SU-DHL-6 (cell line): Measurements from ENCODE around the gene LRRN4.

ENCODE experiments used
- H2AFZ ChIP-seq: fragments of 200-600 bp; sonication (generic); 2 replicates; pipeline ENCODE4 v1.6.1; 2014; ENCODE audit warnings: low read depth, mild to moderate bottlenecking, moderate library complexity, mixed read lengths, antibody characterized with exemption, low read length; ENCODE audit not compliant: severe bottlenecking
- H3F3A ChIP-seq: fragments of 200-600 bp; shearing (Covaris generic); 2 replicates; pipeline ENCODE4 v1.6.0; 2016; ENCODE audit warnings: antibody characterized with exemption, mild to moderate bottlenecking; ENCODE audit not compliant: insufficient read depth
- H3K27ac ChIP-seq: fragments of 200-600 bp; sonication (generic); 2 replicates; pipeline ENCODE4 v1.5.1; 2016; ENCODE audit warnings: low read depth, mild to moderate bottlenecking, low read length, moderate library complexity, mixed read lengths
- H3K27me3 ChIP-seq: fragments of 200-600 bp; sonication (generic), shearing (Covaris generic); 2 replicates; pipeline ENCODE4 v1.6.0; 2014; ENCODE audit warnings: mild to moderate bottlenecking, low read length
- H3K36me3 ChIP-seq: fragments of 200-600 bp; sonication (generic); 2 replicates; pipeline ENCODE4 v1.6.1; 2014; ENCODE audit warnings: mild to moderate bottlenecking, low read length, mixed read lengths
- H3K4me2 ChIP-seq: fragments of 300-600, 200-600 bp; shearing (Covaris generic), sonication (generic); 2 replicates; pipeline ENCODE4 v1.6.0; 2014; ENCODE audit warnings: low read length, low read depth, mild to moderate bottlenecking; ENCODE audit not compliant: poor library complexity, severe bottlenecking
- H3K4me3 ChIP-seq: fragments of 200-600 bp; sonication (generic); 2 replicates; pipeline ENCODE4 v1.5.1; 2014; ENCODE audit warnings: antibody characterized with exemption, low read length, mild to moderate bottlenecking, mixed read lengths; ENCODE audit not compliant: insufficient read depth, poor library complexity, severe bottlenecking
- H3K79me2 ChIP-seq: fragments of 200-600 bp; sonication (generic); 2 replicates; pipeline ENCODE4 v1.6.1; 2014; ENCODE audit warnings: mild to moderate bottlenecking, low read length, moderate library complexity; ENCODE audit not compliant: insufficient read depth
- H3K9ac ChIP-seq: fragments of 200-600 bp; sonication (generic); 2 replicates; pipeline ENCODE4 v1.7.0; 2014; ENCODE audit warnings: mild to moderate bottlenecking, low read length
- H3K9me2 ChIP-seq: fragments of 200-600 bp; sonication (generic); replicated peaks from 2 replicates; pipeline ENCODE4 v1.6.1; 2014; ENCODE audit warnings: low read length; ENCODE audit not compliant: insufficient read depth
- H3K9me3 ChIP-seq: fragments of 200-600 bp; sonication (generic); 2 replicates; pipeline ENCODE4 v1.6.1; 2014; ENCODE audit warnings: low read length, mixed read lengths; ENCODE audit not compliant: insufficient read depth
- H4K20me1 ChIP-seq: fragments of 200-600 bp; sonication (generic); 2 replicates; pipeline ENCODE4 v1.6.1; 2014; ENCODE audit warnings: low read depth, mild to moderate bottlenecking, antibody characterized with exemption, low read length, moderate library complexity, mixed read lengths
- EZH2phosphoT487 ChIP-seq: fragments of 200-600 bp; sonication (generic), shearing (Covaris generic); conservative IDR thresholded peaks from 2 replicates; pipeline ENCODE4 v1.6.1; 2018; ENCODE audit warnings: mild to moderate bottlenecking, antibody characterized with exemption, low read length, moderate library complexity, mixed read lengths
- TF ChIP-seq, protein P1 (sequence below): fragments of 200-600 bp; sonication (generic); IDR thresholded peaks from one replicate; pipeline ENCODE4 v1.5.1; 2017; ENCODE audit warnings: antibody characterized with exemption, mild to moderate bottlenecking, low read length, moderate library complexity; ENCODE audit not compliant: insufficient read depth, poor library complexity, severe bottlenecking

Gene LRRN4

DNA sequence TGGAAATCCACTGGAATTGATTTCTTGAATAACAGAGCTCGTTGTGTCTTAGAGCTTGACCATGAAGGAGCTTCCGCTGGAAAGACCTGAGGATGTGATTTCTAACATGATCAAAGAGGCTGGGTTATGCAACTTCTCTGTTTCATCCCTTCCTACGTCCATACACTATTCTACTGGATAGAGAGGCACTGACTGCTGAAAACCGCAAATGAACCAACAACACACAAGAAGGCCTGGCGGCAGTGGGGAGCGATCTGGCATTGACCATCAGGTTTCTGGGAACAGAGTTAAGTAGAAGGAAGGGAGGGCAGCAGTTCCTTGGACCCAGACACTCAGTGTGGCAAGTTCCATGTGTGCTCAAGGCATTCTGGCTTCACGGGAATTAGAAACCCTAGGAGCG, 13.3 kb downstream of the LRRN4 start:
- no peaks in the 10 kb centered on the region for H3K79me2 ChIP-seq
- no peaks in the 10 kb centered on the region for H4K20me1 ChIP-seq
- H2AFZ ChIP-seq: no peak overlapping the region
- no peak overlapping the region for H3K4me3 ChIP-seq
- no peaks in the 10 kb centered on the region for H3K9me3 ChIP-seq
- no peaks in the 10 kb centered on the region for H3K9me2 ChIP-seq
- peaks cover 19% of the 10 kb centered on the region; the same call in 1 of the 2 replicates for H3K36me3 ChIP-seq
- no peaks in the 10 kb centered on the region for H3K27me3 ChIP-seq
- H3K27ac ChIP-seq: no peak overlapping the region
- TF ChIP-seq, protein P1, sequence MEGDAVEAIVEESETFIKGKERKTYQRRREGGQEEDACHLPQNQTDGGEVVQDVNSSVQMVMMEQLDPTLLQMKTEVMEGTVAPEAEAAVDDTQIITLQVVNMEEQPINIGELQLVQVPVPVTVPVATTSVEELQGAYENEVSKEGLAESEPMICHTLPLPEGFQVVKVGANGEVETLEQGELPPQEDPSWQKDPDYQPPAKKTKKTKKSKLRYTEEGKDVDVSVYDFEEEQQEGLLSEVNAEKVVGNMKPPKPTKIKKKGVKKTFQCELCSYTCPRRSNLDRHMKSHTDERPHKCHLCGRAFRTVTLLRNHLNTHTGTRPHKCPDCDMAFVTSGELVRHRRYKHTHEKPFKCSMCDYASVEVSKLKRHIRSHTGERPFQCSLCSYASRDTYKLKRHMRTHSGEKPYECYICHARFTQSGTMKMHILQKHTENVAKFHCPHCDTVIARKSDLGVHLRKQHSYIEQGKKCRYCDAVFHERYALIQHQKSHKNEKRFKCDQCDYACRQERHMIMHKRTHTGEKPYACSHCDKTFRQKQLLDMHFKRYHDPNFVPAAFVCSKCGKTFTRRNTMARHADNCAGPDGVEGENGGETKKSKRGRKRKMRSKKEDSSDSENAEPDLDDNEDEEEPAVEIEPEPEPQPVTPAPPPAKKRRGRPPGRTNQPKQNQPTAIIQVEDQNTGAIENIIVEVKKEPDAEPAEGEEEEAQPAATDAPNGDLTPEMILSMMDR: no peak
- TF ChIP-seq EZH2phosphoT487: no peak
- no peak overlapping the region for H3K9ac ChIP-seq
- H3F3A ChIP-seq: no peaks in the 10 kb centered on the region
- no peak overlapping the region for H3K4me2 ChIP-seq

DNA sequence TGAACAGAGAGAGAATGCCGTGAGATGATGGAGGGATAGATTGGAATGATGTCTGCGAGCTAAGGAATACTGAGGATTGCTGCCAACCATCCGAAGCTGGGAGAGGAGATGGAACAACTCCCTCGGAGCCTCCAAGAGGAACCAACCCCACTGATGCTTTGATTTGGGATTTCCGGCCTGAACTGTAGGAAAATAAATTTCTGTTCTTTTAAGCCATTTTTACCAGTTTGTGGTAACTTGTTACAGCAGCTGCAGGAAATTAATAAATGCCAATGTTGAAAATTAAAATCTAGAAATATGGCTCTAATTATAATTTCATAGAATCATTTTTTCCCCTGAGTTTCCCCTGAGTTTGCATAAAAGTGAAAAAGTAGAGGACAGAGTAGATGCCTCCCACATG, 14.1 kb downstream of the LRRN4 start:
- peaks cover 19% of the 10 kb centered on the region; the same call in 1 of the 2 replicates for H3K36me3 ChIP-seq
- H3K9me3 ChIP-seq: no peaks in the 10 kb centered on the region
- H3K4me2 ChIP-seq: no peak overlapping the region
- no peak overlapping the region for H3K9ac ChIP-seq
- no peaks in the 10 kb centered on the region for H3K9me2 ChIP-seq
- no peaks in the 10 kb centered on the region for H3K27me3 ChIP-seq
- H4K20me1 ChIP-seq: no peaks in the 10 kb centered on the region
- TF ChIP-seq EZH2phosphoT487: no peak
- TF ChIP-seq, protein P1: no peak
- H3K79me2 ChIP-seq: no peaks in the 10 kb centered on the region
- H3F3A ChIP-seq: no peaks in the 10 kb centered on the region
- H3K27ac ChIP-seq: no peak overlapping the region
- H2AFZ ChIP-seq: no peak overlapping the region
- H3K4me3 ChIP-seq: no peak overlapping the region

DNA sequence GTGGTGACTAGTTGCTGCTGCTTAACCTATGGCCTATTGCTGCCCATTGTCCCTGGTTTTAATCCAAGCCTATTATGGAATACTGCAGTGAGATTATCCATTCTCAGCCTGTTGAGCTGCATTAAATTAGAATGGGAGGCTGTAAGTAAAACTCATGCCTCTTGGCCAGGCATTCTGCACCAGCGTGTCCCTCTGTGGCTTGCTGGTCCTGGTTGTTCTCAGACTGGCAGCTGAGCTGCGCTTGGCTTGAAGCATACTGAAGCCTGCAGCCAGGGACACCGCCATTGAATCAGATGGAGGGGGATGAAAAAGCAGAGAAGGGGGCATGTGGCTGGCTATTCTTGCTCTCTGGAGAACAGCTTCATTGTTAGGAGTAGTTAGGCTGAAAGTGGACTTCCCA, 15.6 kb downstream of the LRRN4 start:
- H3K9me3 ChIP-seq: no peaks in the 10 kb centered on the region
- H4K20me1 ChIP-seq: no peaks in the 10 kb centered on the region
- H3F3A ChIP-seq: no peaks in the 10 kb centered on the region
- H3K79me2 ChIP-seq: no peaks in the 10 kb centered on the region
- no peaks in the 10 kb centered on the region for H3K9me2 ChIP-seq
- H3K36me3 ChIP-seq: peaks cover 19% of the 10 kb centered on the region; the same call in 1 of the 2 replicates
- no peak overlapping the region for H3K9ac ChIP-seq
- no peak overlapping the region for H3K4me2 ChIP-seq
- TF ChIP-seq, protein P1: no peak
- no peak for TF ChIP-seq EZH2phosphoT487
- no peak overlapping the region for H2AFZ ChIP-seq
- no peak overlapping the region for H3K4me3 ChIP-seq
- H3K27me3 ChIP-seq: no peaks in the 10 kb centered on the region
- no peak overlapping the region for H3K27ac ChIP-seq

DNA sequence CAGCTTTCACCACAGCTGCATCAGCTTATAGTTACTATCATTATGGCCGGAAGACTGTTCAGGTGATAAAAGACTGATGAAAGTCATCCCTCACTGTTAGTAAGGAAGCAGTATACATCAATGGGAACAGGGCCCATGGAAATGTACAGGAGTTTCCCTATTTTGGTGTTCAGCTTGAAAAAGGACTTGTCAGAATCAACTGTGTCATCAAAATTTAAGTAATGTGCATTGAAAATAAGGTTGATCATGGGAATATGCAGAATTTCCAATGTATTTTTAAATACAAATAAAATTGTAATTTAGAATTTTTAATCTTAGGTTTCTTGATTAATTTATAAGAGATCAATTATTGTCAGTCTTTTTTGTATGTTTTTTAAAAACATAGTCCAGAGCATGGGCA, 16.8 kb downstream of the LRRN4 start:
- H3K9ac ChIP-seq: no peak overlapping the region
- H3K36me3 ChIP-seq: peaks cover 20% of the 10 kb centered on the region; the same call in 1 of the 2 replicates
- H3F3A ChIP-seq: no peaks in the 10 kb centered on the region
- H3K27ac ChIP-seq: no peak overlapping the region
- TF ChIP-seq, protein P1: no peak
- no peak for TF ChIP-seq EZH2phosphoT487
- no peak overlapping the region for H3K4me3 ChIP-seq
- no peak overlapping the region for H2AFZ ChIP-seq
- no peaks in the 10 kb centered on the region for H3K9me2 ChIP-seq
- H3K9me3 ChIP-seq: no peaks in the 10 kb centered on the region
- no peaks in the 10 kb centered on the region for H4K20me1 ChIP-seq
- no peak overlapping the region for H3K4me2 ChIP-seq
- H3K79me2 ChIP-seq: no peaks in the 10 kb centered on the region
- no peaks in the 10 kb centered on the region for H3K27me3 ChIP-seq
